ENCODE data around the gene LCN9. TPM values are rescaled to one million over a fixed set of nuclear protein-coding genes. Genes with fewer than 3 reads are reported as not detected.

The LCN9 gene
- total RNA-seq, 1 donor from 2014 or later: not detected

DNA sequence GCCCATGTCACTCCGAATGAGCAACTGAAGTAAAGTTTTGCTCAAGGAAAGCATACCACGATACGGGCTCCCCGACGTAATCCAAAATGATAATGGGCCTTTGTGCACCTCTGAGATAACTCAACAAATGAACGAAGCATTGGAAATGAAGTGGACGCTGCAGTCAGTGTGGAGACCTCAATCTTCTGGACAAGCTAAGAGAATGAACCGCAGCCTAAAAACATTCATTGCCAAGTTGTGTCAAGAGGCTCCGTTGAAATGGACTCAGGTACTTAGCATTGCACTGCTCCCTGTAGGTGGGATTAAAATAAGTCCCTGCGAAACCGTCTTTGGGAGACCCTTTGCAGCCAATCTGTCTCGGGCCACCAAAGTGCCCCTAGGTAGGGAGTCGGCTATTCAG lies 3.9 kb upstream of the LCN9 start:
- TF ChIP-seq POLR2AphosphoS5 (IDR thresholded peaks at IDR 0.05; ENCODE audit: insufficient read depth in 1 of 2, low read depth in 1 of 2): no peak
- no peak for TF ChIP-seq POLR2A (IDR thresholded peaks at IDR 0.05)
- TF ChIP-seq, protein P1, sequence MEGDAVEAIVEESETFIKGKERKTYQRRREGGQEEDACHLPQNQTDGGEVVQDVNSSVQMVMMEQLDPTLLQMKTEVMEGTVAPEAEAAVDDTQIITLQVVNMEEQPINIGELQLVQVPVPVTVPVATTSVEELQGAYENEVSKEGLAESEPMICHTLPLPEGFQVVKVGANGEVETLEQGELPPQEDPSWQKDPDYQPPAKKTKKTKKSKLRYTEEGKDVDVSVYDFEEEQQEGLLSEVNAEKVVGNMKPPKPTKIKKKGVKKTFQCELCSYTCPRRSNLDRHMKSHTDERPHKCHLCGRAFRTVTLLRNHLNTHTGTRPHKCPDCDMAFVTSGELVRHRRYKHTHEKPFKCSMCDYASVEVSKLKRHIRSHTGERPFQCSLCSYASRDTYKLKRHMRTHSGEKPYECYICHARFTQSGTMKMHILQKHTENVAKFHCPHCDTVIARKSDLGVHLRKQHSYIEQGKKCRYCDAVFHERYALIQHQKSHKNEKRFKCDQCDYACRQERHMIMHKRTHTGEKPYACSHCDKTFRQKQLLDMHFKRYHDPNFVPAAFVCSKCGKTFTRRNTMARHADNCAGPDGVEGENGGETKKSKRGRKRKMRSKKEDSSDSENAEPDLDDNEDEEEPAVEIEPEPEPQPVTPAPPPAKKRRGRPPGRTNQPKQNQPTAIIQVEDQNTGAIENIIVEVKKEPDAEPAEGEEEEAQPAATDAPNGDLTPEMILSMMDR (IDR thresholded peaks at IDR 0.05): no peak
- no peaks in the 10 kb centered on the region for H3K4me1 ChIP-seq
- H3K27me3 ChIP-seq: no peaks in the 10 kb centered on the region
- DNase-seq (ENCODE audit: extremely low spot score in 2 of 2): no peak
- no peak overlapping the region for H3K27ac ChIP-seq
- H3K4me3 ChIP-seq: no peak overlapping the region
- H3K9me3 ChIP-seq: no peaks in the 10 kb centered on the region
- intact Hi-C loops (cut with DNase I): no loop called here
- H3K36me3 ChIP-seq: no peaks in the 10 kb centered on the region

DNA sequence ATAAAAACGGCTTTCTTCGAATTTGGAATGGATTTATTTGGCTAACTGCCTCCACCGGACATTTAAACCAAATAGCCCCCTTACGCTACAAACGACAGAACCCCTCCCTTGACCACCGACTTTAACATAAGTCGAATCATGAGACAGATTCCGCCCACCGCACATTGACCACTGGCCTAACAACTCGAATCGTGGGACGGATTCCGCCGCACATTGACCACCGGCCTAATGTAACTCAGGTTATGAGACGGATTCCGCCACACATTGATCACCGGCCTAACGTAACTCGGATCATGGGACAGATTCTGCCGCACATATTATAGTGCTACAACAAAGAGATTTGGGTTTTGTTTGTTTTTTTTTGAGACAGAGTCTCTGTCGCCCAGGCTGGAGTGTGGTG lies 2.7 kb upstream of the LCN9 start:
- Histone ChIP-seq H3K27ac (no peak overlapping the region), H3K4me3 (no peak overlapping the region), H3K27me3 (no peaks in the 10 kb centered on the region), H3K4me1 (no peaks in the 10 kb centered on the region), H3K36me3 (no peaks in the 10 kb centered on the region), H3K9me3 (no peaks in the 10 kb centered on the region)
- TF ChIP-seq, protein P1 (IDR thresholded peaks at IDR 0.05): no peak
- TF ChIP-seq POLR2A (IDR thresholded peaks at IDR 0.05): no peak
- no peak for TF ChIP-seq POLR2AphosphoS5 (IDR thresholded peaks at IDR 0.05; ENCODE audit: insufficient read depth in 1 of 2, low read depth in 1 of 2)
- no peak for DNase-seq (ENCODE audit: extremely low spot score in 2 of 2)
- intact Hi-C loops (cut with DNase I): no loop called here

DNA sequence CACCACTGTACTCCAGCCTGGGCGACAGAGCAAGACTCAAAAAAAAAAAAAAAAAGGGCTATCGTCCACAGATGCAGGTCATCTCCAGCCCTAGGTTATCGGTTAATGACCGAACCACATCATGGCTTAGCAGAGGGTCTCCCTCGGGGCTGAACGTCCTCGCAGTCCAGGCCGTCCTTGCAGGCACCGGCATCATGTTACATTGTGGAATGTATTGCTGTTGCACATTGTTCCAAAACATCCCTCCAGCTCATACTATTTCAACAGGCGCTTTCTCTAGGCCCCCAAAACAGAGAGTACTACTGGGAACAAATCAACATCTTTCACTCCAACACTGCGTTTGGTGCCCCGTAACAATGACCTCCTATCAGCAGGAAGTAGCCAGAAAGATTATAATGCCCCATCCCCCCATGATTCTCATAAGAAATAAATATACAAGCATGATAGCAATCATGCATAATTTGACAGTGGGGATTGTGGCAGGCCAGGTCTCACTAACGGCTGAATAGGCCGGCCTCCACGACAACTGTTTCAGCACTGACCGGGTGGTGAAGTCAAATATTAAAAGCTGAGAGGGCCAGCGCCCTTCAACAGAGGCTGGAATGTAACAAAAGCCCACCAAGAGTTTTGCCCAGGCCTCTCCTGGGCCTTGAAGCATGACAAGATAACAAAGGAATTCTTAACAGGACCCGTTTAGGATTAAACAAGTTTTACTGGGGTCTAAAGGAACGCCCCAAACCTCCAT lies 1.1 kb upstream of the LCN9 start:
- Histone ChIP-seq H3K4me3 (no peak overlapping the region), H3K9me3 (no peaks in the 10 kb centered on the region), H3K4me1 (no peaks in the 10 kb centered on the region), H3K27ac (no peak overlapping the region), H3K36me3 (no peaks in the 10 kb centered on the region), H3K27me3 (no peaks in the 10 kb centered on the region)
- TF ChIP-seq POLR2A (IDR thresholded peaks at IDR 0.05) (no peak), POLR2AphosphoS5 (IDR thresholded peaks at IDR 0.05; ENCODE audit: insufficient read depth in 1 of 2, low read depth in 1 of 2) (no peak)
- TF ChIP-seq, protein P1 (IDR thresholded peaks at IDR 0.05): no peak
- intact Hi-C loops (cut with DNase I): no loop called here
- no peak for DNase-seq (ENCODE audit: extremely low spot score in 2 of 2)

DNA sequence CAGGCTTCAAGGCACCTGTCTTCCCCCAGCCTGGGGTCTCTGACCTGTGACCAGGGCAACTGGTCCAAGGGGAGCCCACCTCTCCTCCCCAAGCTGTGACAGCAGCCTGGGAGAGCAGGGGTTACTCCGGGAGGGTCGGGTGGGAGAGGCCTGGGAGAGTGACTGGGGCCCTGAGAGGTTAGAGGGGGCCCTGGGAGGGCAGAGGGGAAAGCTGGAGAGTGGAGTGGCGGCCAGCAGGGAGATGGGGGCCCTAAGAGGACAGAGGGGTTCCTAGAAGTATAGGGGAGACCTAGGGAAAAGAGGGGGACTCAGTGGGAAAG lies 302 bp downstream of the LCN9 start:
- TF ChIP-seq, protein P1 (IDR thresholded peaks at IDR 0.05): no peak
- no peak for TF ChIP-seq POLR2A (IDR thresholded peaks at IDR 0.05)
- TF ChIP-seq POLR2AphosphoS5 (IDR thresholded peaks at IDR 0.05; ENCODE audit: insufficient read depth in 1 of 2, low read depth in 1 of 2): no peak

DNA sequence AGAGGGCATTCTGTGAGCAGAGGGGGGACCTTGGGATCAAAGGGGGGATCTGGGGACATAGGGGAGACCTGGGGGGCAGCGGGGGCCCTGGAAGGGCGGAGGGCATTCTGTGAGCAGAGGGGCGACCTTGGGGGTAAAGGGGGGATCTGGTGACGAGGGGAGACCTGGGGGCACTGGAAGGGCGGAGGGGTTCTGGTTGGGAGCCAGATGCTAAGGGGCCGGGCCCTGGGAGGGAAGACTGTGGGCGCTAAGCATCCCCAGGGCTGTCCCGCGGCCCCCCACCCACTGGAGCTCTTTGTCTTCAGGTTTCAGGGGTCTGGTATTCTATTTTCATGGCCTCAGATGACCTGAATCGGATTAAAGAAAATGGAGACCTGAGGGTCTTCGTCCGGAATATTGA lies 748 bp downstream of the LCN9 start:
- DNase-seq (ENCODE audit: extremely low spot score in 2 of 2): no peak
- no peaks in the 10 kb centered on the region for H3K27me3 ChIP-seq

More for the DNA sequence above, 302 bp downstream of the LCN9 start:
- no peaks in the 10 kb centered on the region for H3K27me3 ChIP-seq
- H3K4me3 ChIP-seq: no peak overlapping the region
- intact Hi-C loops (cut with DNase I): no loop called here
- H3K9me3 ChIP-seq: no peaks in the 10 kb centered on the region
- H3K27ac ChIP-seq: no peak overlapping the region
- no peak for DNase-seq (ENCODE audit: extremely low spot score in 2 of 2)
- no peaks in the 10 kb centered on the region for H3K4me1 ChIP-seq
- no peaks in the 10 kb centered on the region for H3K36me3 ChIP-seq

More for the DNA sequence above, 748 bp downstream of the LCN9 start:
- Histone ChIP-seq H3K4me1 (no peaks in the 10 kb centered on the region), H3K27ac (no peak overlapping the region), H3K9me3 (no peaks in the 10 kb centered on the region), H3K4me3 (no peak overlapping the region), H3K36me3 (no peaks in the 10 kb centered on the region)
- intact Hi-C loops (cut with DNase I): no loop called here
- TF ChIP-seq POLR2A (IDR thresholded peaks at IDR 0.05): no peak
- TF ChIP-seq, protein P1 (IDR thresholded peaks at IDR 0.05): no peak
- TF ChIP-seq POLR2AphosphoS5 (IDR thresholded peaks at IDR 0.05; ENCODE audit: insufficient read depth in 1 of 2, low read depth in 1 of 2): no peak

All from vagina (tissue), 2 donors.